Thyroid gland (tissue), 4 donors: ENCODE data around the gene NAV2. TPM values are rescaled to one million over a fixed set of nuclear protein-coding genes. Genes with fewer than 3 reads are reported as not detected.

Source experiments
- DNase-seq, 2 donors: peaks; one replicate each; pipeline ENCODE4 v3.0.0-alpha.2; 2019
- H3K27ac ChIP-seq, 3 donors: fragments of 200-600 bp; sonication (generic); 1 replicate in 2 of 3; 2 replicates in 1 of 3; pipeline ENCODE4 v1.5.1; 2016 to 2019; ENCODE audit warnings: mild to moderate bottlenecking in 1 of 3, moderate library complexity in 1 of 3
- H3K27me3 ChIP-seq: fragments of 200-600 bp; sonication (generic); one replicate; pipeline ENCODE4 v1.5.1; 2019
- H3K36me3 ChIP-seq, 2 donors: fragments of 200-600 bp; sonication (generic); one replicate each; pipeline ENCODE4 v1.5.1; 2016 to 2019
- H3K4me1 ChIP-seq, 2 donors: fragments of 200-600 bp; sonication (generic); one replicate each; pipeline ENCODE4 v1.5.1; 2017 to 2019
- H3K4me3 ChIP-seq, 3 donors: fragments of 200-600 bp; sonication (generic); replicated peaks in 1 of 3; 1 replicate in 2 of 3; 2 replicates in 1 of 3; pipeline ENCODE4 v1.5.1; 2016; ENCODE audit warnings: mild to moderate bottlenecking in 1 of 3
- H3K9me3 ChIP-seq: fragments of 200-600 bp; sonication (generic); one replicate; pipeline ENCODE4 v1.5.1; 2017
- POLR2A ChIP-seq, 2 donors: fragments of 450-650 bp; IDR thresholded peaks; one replicate each; pipeline ENCODE4 v1.6.1; 2017; ENCODE audit warnings: antibody characterized with exemption in 2 of 2, mild to moderate bottlenecking in 2 of 2, moderate library complexity in 1 of 2
- WGBS, 2 donors: methylation state at CpG; one replicate each; pipeline ENCODE4 v1.1.5; 2017; 5-methylcytosine and 5-hydroxymethylcytosine counted together
- intact Hi-C: fragments of 100-400 bp; cut with DNase I; formaldehyde crosslinking; loops from one replicate; pipeline ENCODE4 v1.15.1; 2023
- total RNA-seq, 4 donors: library from RNA; depleted of rRNA; stranded (reverse); fragments of >200 nt; gene quantifications; one replicate each; pipeline ENCODE4 v1.2.3, GENCODE V29; 2016
- TF ChIP-seq, protein P1 (sequence below), 6 experiments: fragments of 200-600 bp in 3 of 6; fragments of 450-650 bp in 3 of 6; sonication (generic) in 3 of 6; IDR thresholded peaks; one replicate each; pipeline ENCODE4 v1.5.1; 2016 to 2019; ENCODE audit warnings: antibody characterized with exemption in 6 of 6, mild to moderate bottlenecking in 2 of 6, inconsistent platforms in 1 of 6, moderate library complexity in 1 of 6

The NAV2 gene
- total RNA-seq, 4 donors from 2014 or later, result 34.8 to 88.6 (median 54.5) TPM

DNA sequence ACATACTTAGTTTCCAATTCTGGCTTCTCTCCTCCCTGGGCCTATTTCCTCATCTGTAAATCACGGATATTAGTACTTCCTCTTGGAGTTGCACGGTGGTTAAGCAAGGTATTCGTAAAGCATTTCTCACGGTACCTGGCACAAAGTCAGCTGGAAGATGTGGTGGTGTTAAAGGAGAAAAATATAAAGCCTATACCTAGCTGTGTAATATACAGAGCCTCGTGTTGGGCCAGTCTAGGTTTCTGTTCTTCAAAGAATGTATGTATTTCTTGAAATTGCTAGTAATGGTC lies 400.5 kb downstream of the NAV2 start:
- no peak overlapping the region for H3K4me3 ChIP-seq
- DNase-seq, result no peak
- H3K36me3 ChIP-seq, result peaks cover 23 to 28% of the 10 kb centered on the region in 2 donors
- WGBS, 2 donors, result 26 to 35% methylated on average over 5 of the region's 5 CpGs
- no peaks in the 10 kb centered on the region for H3K27me3 ChIP-seq
- no peaks in the 10 kb centered on the region for H3K9me3 ChIP-seq
- H3K4me1 ChIP-seq, result peaks cover 18 to 30% of the 10 kb centered on the region in 2 donors
- TF ChIP-seq POLR2A (IDR thresholded peaks at IDR 0.05), result no peak
- TF ChIP-seq, protein P1, sequence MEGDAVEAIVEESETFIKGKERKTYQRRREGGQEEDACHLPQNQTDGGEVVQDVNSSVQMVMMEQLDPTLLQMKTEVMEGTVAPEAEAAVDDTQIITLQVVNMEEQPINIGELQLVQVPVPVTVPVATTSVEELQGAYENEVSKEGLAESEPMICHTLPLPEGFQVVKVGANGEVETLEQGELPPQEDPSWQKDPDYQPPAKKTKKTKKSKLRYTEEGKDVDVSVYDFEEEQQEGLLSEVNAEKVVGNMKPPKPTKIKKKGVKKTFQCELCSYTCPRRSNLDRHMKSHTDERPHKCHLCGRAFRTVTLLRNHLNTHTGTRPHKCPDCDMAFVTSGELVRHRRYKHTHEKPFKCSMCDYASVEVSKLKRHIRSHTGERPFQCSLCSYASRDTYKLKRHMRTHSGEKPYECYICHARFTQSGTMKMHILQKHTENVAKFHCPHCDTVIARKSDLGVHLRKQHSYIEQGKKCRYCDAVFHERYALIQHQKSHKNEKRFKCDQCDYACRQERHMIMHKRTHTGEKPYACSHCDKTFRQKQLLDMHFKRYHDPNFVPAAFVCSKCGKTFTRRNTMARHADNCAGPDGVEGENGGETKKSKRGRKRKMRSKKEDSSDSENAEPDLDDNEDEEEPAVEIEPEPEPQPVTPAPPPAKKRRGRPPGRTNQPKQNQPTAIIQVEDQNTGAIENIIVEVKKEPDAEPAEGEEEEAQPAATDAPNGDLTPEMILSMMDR (IDR thresholded peaks at IDR 0.05), result no peak
- intact Hi-C loops, result no loop called here
- H3K27ac ChIP-seq, result peak overlapping the region; percentile 89 to 93 (median 91)

GRCh38 chr11:20114588-20114987 lies 402.0 kb downstream of the NAV2 start:
- 97 to 100% methylated on average over 4 to 7 of the region's 10 CpGs for WGBS, 2 donors
- TF ChIP-seq POLR2A (IDR thresholded peaks at IDR 0.05), result no peak
- TF ChIP-seq, protein P1 (IDR thresholded peaks at IDR 0.05), result no peak
- no peak overlapping the region for H3K4me3 ChIP-seq
- peaks cover 18 to 30% of the 10 kb centered on the region in 2 donors for H3K4me1 ChIP-seq
- H3K9me3 ChIP-seq, result no peaks in the 10 kb centered on the region
- peak overlapping the region in 1 of 3 donors; percentile 4 for H3K27ac ChIP-seq
- no peak for DNase-seq
- H3K36me3 ChIP-seq, result peaks cover 24 to 29% of the 10 kb centered on the region in 2 donors
- intact Hi-C loops, result no loop called here
- no peaks in the 10 kb centered on the region for H3K27me3 ChIP-seq

DNA sequence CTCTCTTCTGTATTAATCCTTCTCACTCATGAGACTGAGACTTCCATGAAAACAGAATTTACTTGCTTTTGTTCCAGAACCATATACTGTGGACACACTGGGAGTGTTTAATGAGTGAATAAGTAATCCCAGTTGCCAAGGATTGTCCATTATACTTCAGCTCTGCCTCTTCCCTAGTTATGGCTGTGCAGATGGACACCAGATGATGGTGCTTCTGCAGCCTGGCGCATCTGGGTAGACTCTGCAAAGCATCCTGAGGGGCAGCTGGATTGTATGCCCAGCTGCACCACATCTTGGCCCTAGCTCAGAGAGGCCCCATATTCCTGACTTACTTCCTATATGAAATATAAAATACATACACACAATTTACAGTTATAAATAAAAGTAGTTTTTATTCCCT lies 404.2 kb downstream of the NAV2 start:
- DNase-seq, result no peak
- Histone ChIP-seq H3K27me3 (no peaks in the 10 kb centered on the region), H3K4me3 (no peak overlapping the region), H3K4me1 (peaks cover 15 to 17% of the 10 kb centered on the region in 2 donors), H3K27ac (no peak overlapping the region), H3K36me3 (peaks cover 22 to 28% of the 10 kb centered on the region in 2 donors), H3K9me3 (no peaks in the 10 kb centered on the region)
- 0 to 69% methylated on average over 1 of the region's 1 CpG for WGBS, 2 donors
- intact Hi-C loops, result no loop called here
- TF ChIP-seq, protein P1 (IDR thresholded peaks at IDR 0.05), result no peak
- no peak for TF ChIP-seq POLR2A (IDR thresholded peaks at IDR 0.05)

DNA sequence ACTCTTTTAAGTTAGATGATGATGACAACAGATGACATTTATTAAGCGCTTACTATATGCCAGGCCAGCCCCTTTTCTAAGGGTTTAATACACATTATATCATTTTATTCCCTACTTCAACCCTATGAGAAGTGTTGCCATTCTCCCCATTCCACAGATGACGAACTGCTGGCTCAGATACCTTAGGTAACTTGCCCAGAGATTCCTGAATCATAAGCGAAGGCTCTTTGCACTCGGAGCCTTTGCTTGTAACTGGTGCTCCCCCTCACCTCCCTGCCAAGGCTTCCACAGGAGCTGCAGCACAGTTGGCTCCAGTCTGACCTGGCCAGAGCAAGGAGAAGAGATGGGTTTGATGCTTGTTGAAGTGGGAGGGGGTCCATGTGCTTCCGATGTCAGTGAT lies 404.7 kb downstream of the NAV2 start:
- peaks cover 22 to 28% of the 10 kb centered on the region in 2 donors for H3K36me3 ChIP-seq
- no peak for DNase-seq
- peaks cover 10 to 13% of the 10 kb centered on the region in 2 donors for H3K4me1 ChIP-seq
- intact Hi-C loops, result no loop called here
- WGBS, 2 donors, result 92 to 98% methylated on average over 5 of the region's 5 CpGs
- H3K4me3 ChIP-seq, result no peak overlapping the region
- TF ChIP-seq, protein P1 (IDR thresholded peaks at IDR 0.05), result no peak
- TF ChIP-seq POLR2A (IDR thresholded peaks at IDR 0.05), result no peak
- no peaks in the 10 kb centered on the region for H3K27me3 ChIP-seq
- no peak overlapping the region for H3K27ac ChIP-seq
- no peaks in the 10 kb centered on the region for H3K9me3 ChIP-seq

- Histone ChIP-seq H3K9me3 (no peaks in the 10 kb centered on the region), H3K27me3 (no peaks in the 10 kb centered on the region), H3K36me3 (peaks cover 22 to 28% of the 10 kb centered on the region in 2 donors), H3K27ac (no peak overlapping the region), H3K4me1 (peaks cover 2 to 3% of the 10 kb centered on the region in 2 donors), H3K4me3 (no peak overlapping the region)
- DNase-seq, result no peak
- TF ChIP-seq, protein P1 (IDR thresholded peaks at IDR 0.05), result no peak
- WGBS, 2 donors, result 94 to 95% methylated on average over 15 of the region's 15 CpGs
- intact Hi-C loops, result no loop called here
Measured at GRCh38 chr11:20118209-20118608, 405.6 kb downstream of the NAV2 start.
